HepG2 (cell line): ENCODE measurements around the gene MAP3K21. TPM values are rescaled to one million over a fixed set of nuclear protein-coding genes. Genes with fewer than 3 reads are reported as not detected.

ENCODE experiments used
- ATAC-seq: fragments of 200-7000 bp; cut with Tn5 transposase; 3 replicates; pipeline ENCODE4 v1.9.1; 2020; ENCODE audit warnings: mild to moderate bottlenecking, moderate library complexity
- BruUV-seq: library from RNA; stranded (reverse); fragments of 400-500 nt; replicated peaks from 2 replicates; lab custom pipeline; 2021; lab: Mats Ljungman, UMichigan
- CTCF ChIA-PET: fragments of 300-600 bp; formaldehyde crosslinking; extraction: SDS; loops from one replicate; lab custom pipeline; 2021; ENCODE audit warnings: low total read pairs, inconsistent platforms, low intra/inter-chr PET ratio; lab: Yijun Ruan, JAX
- POLR2A ChIA-PET: fragments of 350-600 bp; sonication (Branson Sonifier 250); formaldehyde crosslinking; loops from one replicate; lab custom pipeline; 2020; ENCODE audit warnings: antibody characterized with exemption, inconsistent platforms; lab: Yijun Ruan, JAX
- DNase-seq: peaks from one replicate; pipeline ENCODE4 v3.0.0-alpha.2; 2015; ENCODE audit warnings: low spot score
- FAIRE-seq: peaks from 3 replicates; lab custom pipeline; 2011; peaks lifted over from hg19 to GRCh38; lab: Jason Lieb, UNC
- H2AFZ ChIP-seq: one replicate; pipeline ENCODE4 v1.6.1; 2011; ENCODE audit warnings: low read length, inconsistent platforms
- H3K27ac ChIP-seq: fragments of 300-600 bp; 3 replicates; pipeline ENCODE4 v1.8.0; 2011; ENCODE audit warnings: mixed run types, mild to moderate bottlenecking, mixed read lengths, low read length, inconsistent platforms; ENCODE audit not compliant: insufficient read depth; ENCODE audit errors: extremely low read length
- H3K27me3 ChIP-seq, 2 experiments: fragments of 200-600 bp in 1 of 2; 2 replicates in 1 of 2; 3 replicates in 1 of 2; pipeline versions ENCODE4 v1.6.0 to v1.8.0; 2011; ENCODE audit warnings: low read length in 2 of 2, mild to moderate bottlenecking in 2 of 2, moderate library complexity in 2 of 2, inconsistent platforms in 1 of 2; ENCODE audit not compliant: insufficient read depth in 2 of 2, control insufficient read depth in 1 of 2
- H3K36me3 ChIP-seq, 2 experiments: fragments of 200-600 bp in 1 of 2; replicated peaks in 1 of 2; 2 replicates in 1 of 2; 3 replicates in 1 of 2; pipeline versions ENCODE4 v1.5.1 to v1.8.0; 2011; ENCODE audit warnings: low read length in 2 of 2, inconsistent platforms in 1 of 2; ENCODE audit not compliant: insufficient read depth in 2 of 2, control insufficient read depth in 1 of 2
- H3K4me1 ChIP-seq: 2 replicates; pipeline ENCODE4 v1.5.1; 2012; ENCODE audit warnings: low read length, inconsistent platforms; ENCODE audit not compliant: insufficient read depth
- H3K4me2 ChIP-seq: 2 replicates; pipeline ENCODE4 v1.6.0; 2011; ENCODE audit warnings: low read depth, low read length, inconsistent platforms
- H3K4me3 ChIP-seq, 3 experiments: fragments of 200-600 bp in 1 of 3; sonication (generic), shearing (Covaris generic) in 1 of 3; replicated peaks in 1 of 3; 2 replicates each; pipeline ENCODE4 v1.5.1; 2011 to 2016; ENCODE audit warnings: low read length in 3 of 3, inconsistent platforms in 2 of 3, low read depth in 2 of 3, mild to moderate bottlenecking in 2 of 3, control low read depth in 1 of 3, mixed read lengths in 1 of 3; ENCODE audit not compliant: insufficient read depth in 1 of 3
- H3K79me2 ChIP-seq: one replicate; pipeline ENCODE4 v1.6.1; 2011; ENCODE audit warnings: low read length, inconsistent platforms; ENCODE audit not compliant: insufficient read depth
- H3K9ac ChIP-seq: 2 replicates; pipeline ENCODE4 v1.6.0; 2011; ENCODE audit warnings: mild to moderate bottlenecking, low read depth, low read length, inconsistent platforms; ENCODE audit not compliant: insufficient read depth
- H3K9me3 ChIP-seq: 2 replicates; pipeline ENCODE4 v1.5.1; 2012; ENCODE audit warnings: mild to moderate bottlenecking, low read length
- H4K20me1 ChIP-seq: 2 replicates; pipeline ENCODE4 v1.6.0; 2011; ENCODE audit warnings: inconsistent platforms, mild to moderate bottlenecking, low read length, moderate library complexity; ENCODE audit not compliant: insufficient read depth
- ATF7 ChIP-seq, 2 experiments: fragments of 450-650 bp in 1 of 2; sonication (generic) in 1 of 2; formaldehyde crosslinking in 1 of 2; IDR thresholded peaks; 2 replicates each; pipeline versions ENCODE4 v1.4.0 to v1.6.1; 2016 to 2020; ENCODE audit warnings: antibody characterized with exemption in 1 of 2, mild to moderate bottlenecking in 1 of 2, missing genetic modification reagents in 1 of 2
- ATM ChIP-seq: fragments of 450-650 bp; IDR thresholded peaks from 2 replicates; pipeline ENCODE4 v1.7.1; 2017; ENCODE audit warnings: mild to moderate bottlenecking, borderline replicate concordance
- MTF2 ChIP-seq: sonication (generic); formaldehyde crosslinking; IDR thresholded peaks from 2 replicates; pipeline ENCODE4 v1.5.0; 2020; ENCODE audit warnings: missing genetic modification reagents, borderline replicate concordance
- SNAPC2 ChIP-seq: sonication (generic); formaldehyde crosslinking; IDR thresholded peaks from 2 replicates; pipeline ENCODE4 v1.8.1; 2022; ENCODE audit warnings: mild to moderate bottlenecking, missing genetic modification reagents
- SPEN ChIP-seq: sonication (generic); formaldehyde crosslinking; IDR thresholded peaks from 2 replicates; pipeline ENCODE4 v1.5.1; 2020; ENCODE audit warnings: low read depth, mild to moderate bottlenecking, missing genetic modification reagents
- TFE3 ChIP-seq: IDR thresholded peaks from 2 replicates; pipeline ENCODE4 v1.6.1; 2016
- ZBTB44 ChIP-seq: sonication (generic); formaldehyde crosslinking; IDR thresholded peaks from 2 replicates; pipeline ENCODE4 v1.4.0; 2020; ENCODE audit warnings: missing genetic modification reagents
- ZMYM3 ChIP-seq: sonication (generic); formaldehyde crosslinking; IDR thresholded peaks from 2 replicates; pipeline ENCODE4 v1.5.1; 2020; ENCODE audit warnings: mild to moderate bottlenecking, missing genetic modification reagents
- ZNF256 ChIP-seq: sonication (generic); formaldehyde crosslinking; conservative IDR thresholded peaks from 2 replicates; pipeline ENCODE4 v1.4.0; 2020; ENCODE audit warnings: missing genetic modification reagents
- ZSCAN12 ChIP-seq: sonication (generic); formaldehyde crosslinking; IDR thresholded peaks from 2 replicates; pipeline ENCODE4 v1.9.0; 2021; ENCODE audit warnings: mild to moderate bottlenecking, missing genetic modification reagents
- WGBS: methylation state at CpG from one replicate; pipeline ENCODE4 v1.1.6; 2017; ENCODE audit warnings: low lambda C conversion rate; 5-methylcytosine and 5-hydroxymethylcytosine counted together
- in situ Hi-C: cut with HindIII; loops from 2 replicates; pipeline ENCODE4 v1.10.0; 2017; ENCODE audit warnings: low pct_unique_long_range_greater_than_20kb; ENCODE audit not compliant: extremely low pct_ligation_motif_present
- intact Hi-C: fragments of 100-400 bp; cut with micrococcal nuclease; formaldehyde crosslinking; loops from one replicate; pipeline ENCODE4 v1.10.0; 2022; ENCODE audit not compliant: unreplicated experiment
- polyA plus RNA-seq, 8 experiments: library from polyadenylated mRNA; depleted of rRNA in 3 of 8; stranded (reverse) in 7 of 8; unstranded in 1 of 8; fragments of >200 nt; fragmentation: Illumina TruSeq in 4 of 8; extraction: Trizol in 4 of 8; gene quantifications; 2 replicates each; pipeline versions ENCODE4 v1.2.1 to v1.2.3, GENCODE V29; 2011 to 2016; ENCODE audit warnings: low read depth in 4 of 8, missing spikeins in 1 of 8, mixed read lengths in 1 of 8; ENCODE audit not compliant: insufficient read depth in 1 of 8
- total RNA-seq, 5 experiments: library from RNA; depleted of rRNA; stranded (reverse); fragments of >200 nt; fragmentation: Illumina TruSeq; extraction: Trizol; gene quantifications; 2 replicates each; pipeline ENCODE4 v1.2.3, GENCODE V29; 2016; ENCODE audit warnings: low read depth in 1 of 5
- TF ChIP-seq, protein P1 (sequence below): sonication (generic); formaldehyde crosslinking; IDR thresholded peaks from 2 replicates; pipeline ENCODE4 v1.5.0; 2020; ENCODE audit warnings: mild to moderate bottlenecking, missing genetic modification reagents

The MAP3K21 gene
- total and polyA plus RNA-seq, 2 of the 13 experiments (the other 11 are each of a cell fraction or from before 2014, with no cell fraction given), result not detected

DNA sequence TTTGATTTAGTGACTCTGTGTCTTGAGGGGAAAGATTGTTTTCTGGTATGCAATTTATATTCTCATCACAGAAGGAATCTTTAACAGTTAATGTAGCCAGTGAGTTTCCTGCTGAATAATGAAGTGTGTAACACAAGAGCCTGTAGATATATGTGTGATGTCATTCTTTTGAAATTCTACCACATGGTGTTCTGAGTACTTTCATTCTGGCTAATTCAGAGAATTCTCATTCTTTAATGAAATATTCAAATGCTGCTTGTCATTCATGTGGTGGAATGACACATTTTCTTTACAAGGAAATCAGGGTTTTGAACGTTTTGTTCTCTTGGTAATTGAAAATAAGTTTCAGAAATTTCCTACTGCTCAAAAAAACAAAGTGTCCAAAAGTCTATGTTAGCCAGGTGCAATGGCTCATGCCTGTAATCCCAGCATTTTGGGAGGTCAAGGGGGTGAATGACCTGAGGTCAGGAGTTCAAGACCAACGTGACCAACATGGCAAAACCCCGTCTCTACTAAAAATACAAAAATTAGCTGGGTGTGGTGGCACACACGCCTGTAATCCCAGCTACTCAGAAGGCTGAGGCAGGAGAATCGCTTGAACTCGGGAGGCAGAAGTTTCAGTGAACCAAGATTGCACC lies 79.6 kb downstream of the MAP3K21 start:
- no peaks in the 10 kb centered on the region for H3K36me3 ChIP-seq
- H3K27ac ChIP-seq, result no peak overlapping the region
- no peak overlapping the region for H3K9ac ChIP-seq
- WGBS, result 0% methylated on average over 5 of the region's 6 CpGs
- H3K4me1 ChIP-seq, result no peaks in the 10 kb centered on the region
- TF ChIP-seq ATM (no peak), ATF7 (IDR thresholded peaks at IDR 0.05) (peak; percentile 19; the same call in 1 of the 2 replicates), ATF7 (CRISPR knock-in tag; IDR thresholded peaks at IDR 0.05) (no peak)
- TF ChIP-seq, all 625 proteins: peak for 1
- no peak overlapping the region for H3K4me2 ChIP-seq
- H3K79me2 ChIP-seq, result no peaks in the 10 kb centered on the region
- H2AFZ ChIP-seq, result no peak overlapping the region
- no peak for FAIRE-seq
- H3K4me3 ChIP-seq, result no peak overlapping the region
- no peaks in the 10 kb centered on the region for H3K27me3 ChIP-seq
- CTCF ChIA-PET, result no interaction called here
- in situ Hi-C loops (no loop called here), intact Hi-C loops (no loop called here)
- no peak for DNase-seq
- ATAC-seq, result no peak
- no peaks in the 10 kb centered on the region for H4K20me1 ChIP-seq
- no TSS peak for BruUV-seq
- POLR2A ChIA-PET, result no interaction called here
- H3K9me3 ChIP-seq, result peaks cover 11% of the 10 kb centered on the region; the same call in 1 of the 2 replicates

- Histone ChIP-seq H3K9ac (no peak overlapping the region), H3K27ac (no peak overlapping the region), H2AFZ (no peak overlapping the region), H3K4me2 (no peak overlapping the region), H3K79me2 (no peaks in the 10 kb centered on the region), H3K27me3 (no peaks in the 10 kb centered on the region), H3K4me3 (no peak overlapping the region), H4K20me1 (no peaks in the 10 kb centered on the region), H3K4me1 (no peaks in the 10 kb centered on the region), H3K36me3 (no peaks in the 10 kb centered on the region), H3K9me3 (peaks cover 11% of the 10 kb centered on the region; the same call in 1 of the 2 replicates)
- WGBS, result 4% methylated on average over 2 of the region's 2 CpGs
- FAIRE-seq (no peak), DNase-seq (no peak), ATAC-seq (no peak)
- ChIA-PET CTCF (no interaction called here), POLR2A (no interaction called here)
- no TSS peak for BruUV-seq
- intact Hi-C loops (no loop called here), in situ Hi-C loops (no loop called here)
- TF ChIP-seq ZBTB44 (CRISPR knock-in tag) (no peak), ZNF256 (no peak), ZMYM3 (CRISPR knock-in tag) (no peak), SPEN (CRISPR knock-in tag) (no peak), TFE3 (no peak), SNAPC2 (no peak), ZSCAN12 (CRISPR knock-in tag) (no peak), MTF2 (CRISPR knock-in tag) (no peak)
- TF ChIP-seq, protein P1, sequence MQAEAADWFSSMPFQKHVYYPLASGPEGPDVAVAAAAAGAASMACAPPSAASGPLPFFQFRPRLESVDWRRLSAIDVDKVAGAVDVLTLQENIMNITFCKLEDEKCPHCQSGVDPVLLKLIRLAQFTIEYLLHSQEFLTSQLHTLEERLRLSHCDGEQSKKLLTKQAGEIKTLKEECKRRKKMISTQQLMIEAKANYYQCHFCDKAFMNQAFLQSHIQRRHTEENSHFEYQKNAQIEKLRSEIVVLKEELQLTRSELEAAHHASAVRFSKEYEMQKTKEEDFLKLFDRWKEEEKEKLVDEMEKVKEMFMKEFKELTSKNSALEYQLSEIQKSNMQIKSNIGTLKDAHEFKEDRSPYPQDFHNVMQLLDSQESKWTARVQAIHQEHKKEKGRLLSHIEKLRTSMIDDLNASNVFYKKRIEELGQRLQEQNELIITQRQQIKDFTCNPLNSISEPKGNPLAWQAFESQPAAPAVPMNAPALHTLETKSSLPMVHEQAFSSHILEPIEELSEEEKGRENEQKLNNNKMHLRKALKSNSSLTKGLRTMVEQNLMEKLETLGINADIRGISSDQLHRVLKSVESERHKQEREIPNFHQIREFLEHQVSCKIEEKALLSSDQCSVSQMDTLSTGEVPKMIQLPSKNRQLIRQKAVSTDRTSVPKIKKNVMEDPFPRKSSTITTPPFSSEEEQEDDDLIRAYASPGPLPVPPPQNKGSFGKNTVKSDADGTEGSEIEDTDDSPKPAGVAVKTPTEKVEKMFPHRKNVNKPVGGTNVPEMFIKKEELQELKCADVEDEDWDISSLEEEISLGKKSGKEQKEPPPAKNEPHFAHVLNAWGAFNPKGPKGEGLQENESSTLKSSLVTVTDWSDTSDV (CRISPR knock-in tag), result no peak
Observed at GRCh38 chr1:233409540-233409939, 82.0 kb downstream of the MAP3K21 start.
